ENCODE measurements around the gene COLQ. TPM values are rescaled to one million over a fixed set of nuclear protein-coding genes. Genes with fewer than 3 reads are reported as not detected.
"Not testable (repeated sequence)": the region's sequence is repeated elsewhere in the genome, so short reads cannot be mapped to it uniquely, and the experiment has no call there.

The COLQ gene
- total RNA-seq = 12.1 TPM

DNA sequence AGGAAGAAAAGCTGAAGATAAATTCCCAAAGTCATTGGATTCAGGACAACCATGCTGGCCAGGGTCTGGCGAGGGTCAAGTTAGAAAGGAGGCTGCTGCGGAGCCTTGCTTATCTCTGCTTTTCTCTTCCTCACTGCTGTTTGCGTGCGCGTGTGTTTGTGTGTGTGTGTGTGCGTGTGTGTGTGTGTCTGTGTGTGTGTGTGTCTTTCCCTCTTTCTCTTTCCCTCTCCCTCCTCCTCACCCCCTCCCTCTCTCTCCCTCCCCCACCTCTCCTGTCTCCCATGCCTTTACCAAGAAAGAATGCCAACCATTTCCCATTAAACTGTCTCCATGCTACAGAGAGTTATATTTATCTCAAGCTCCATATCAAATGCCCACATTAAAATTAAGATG is at the start of gene COLQ:
Gene COLQ (minus strand): TSS at position 134 of the 393 bp plus-strand sequence. CDS start 81 bp downstream, at position 53.
- peak; percentile 35 for DNase-seq

- DNase-seq = no peak
Measured at GRCh38 chr3:15563190-15563589, 41.7 kb upstream of the COLQ start.

DNA sequence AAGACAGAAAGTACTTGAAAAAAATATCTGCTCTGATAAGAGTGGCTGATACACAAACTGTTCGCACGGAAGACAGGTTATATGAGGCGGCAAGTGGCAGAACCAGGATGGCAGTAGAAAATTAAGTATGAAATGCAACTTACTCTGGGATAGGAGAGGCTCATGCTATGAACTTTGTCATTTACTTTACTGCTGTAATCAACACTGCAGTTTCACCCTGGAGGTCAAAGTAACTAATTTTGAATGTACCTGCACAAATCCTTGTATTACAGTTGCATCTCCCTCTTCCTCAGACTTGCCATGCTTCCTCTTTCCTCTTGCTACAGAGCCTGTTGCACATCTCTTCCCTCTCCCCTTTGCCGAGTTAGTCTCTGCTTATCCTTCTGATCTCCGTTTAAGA is 41.1 kb upstream of the COLQ start:
- DNase-seq = no peak

GRCh38 chr3:15558581-15558980 is 37.1 kb upstream of the COLQ start:
- DNase-seq = no peak

- peak; percentile 72 for DNase-seq
Measured at GRCh38 chr3:15557511-15557946, 36.0 kb upstream of the COLQ start.

DNA sequence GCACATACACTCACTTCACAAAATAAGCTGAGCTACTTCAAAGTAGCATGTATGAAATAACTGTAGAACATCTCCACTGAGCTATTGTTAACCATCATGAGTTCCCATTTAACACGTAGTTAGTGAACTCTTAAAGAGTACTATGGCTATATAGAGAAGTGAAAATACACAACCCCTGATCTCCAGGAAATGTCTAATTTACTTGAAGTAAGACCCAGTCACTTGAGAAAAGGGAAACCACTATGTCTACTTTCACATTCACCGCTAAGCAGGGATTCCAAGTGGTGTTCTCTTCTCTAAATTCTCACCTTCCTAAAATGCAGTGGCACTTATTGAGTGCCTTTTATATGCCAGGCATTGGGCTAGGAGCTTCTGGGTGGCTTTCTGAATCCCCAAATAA is 35.0 kb upstream of the COLQ start:
- no peak for DNase-seq

GRCh38 chr3:15553749-15554148 is 32.2 kb upstream of the COLQ start:
- no peak for DNase-seq

- DNase-seq = no peak
Measured at GRCh38 chr3:15551902-15552301, 30.4 kb upstream of the COLQ start.

GRCh38 chr3:15549846-15550245 is 28.3 kb upstream of the COLQ start:
- no peak for DNase-seq

DNA sequence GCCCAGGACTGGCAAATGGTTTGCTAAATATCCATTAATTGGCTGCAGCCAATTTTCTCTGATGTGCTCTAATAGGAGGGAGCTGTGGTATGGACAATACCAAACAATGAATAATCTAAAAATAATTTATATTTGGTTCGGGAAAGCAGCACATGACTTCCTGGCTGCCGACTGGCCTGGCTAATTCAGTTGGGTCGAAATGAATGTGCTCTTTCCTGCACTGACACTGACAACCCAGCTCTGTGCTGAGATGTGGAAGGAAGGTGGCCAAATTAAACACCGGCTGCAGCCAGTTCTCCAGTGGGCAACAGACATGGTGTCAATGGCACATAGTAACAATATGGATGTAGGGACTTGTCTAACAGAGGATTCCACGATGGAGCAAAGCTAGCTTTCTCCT is 21.1 kb upstream of the COLQ start:
- DNase-seq = no peak

GRCh38 chr3:15541371-15541770 is 19.9 kb upstream of the COLQ start:
- DNase-seq = no peak

DNA sequence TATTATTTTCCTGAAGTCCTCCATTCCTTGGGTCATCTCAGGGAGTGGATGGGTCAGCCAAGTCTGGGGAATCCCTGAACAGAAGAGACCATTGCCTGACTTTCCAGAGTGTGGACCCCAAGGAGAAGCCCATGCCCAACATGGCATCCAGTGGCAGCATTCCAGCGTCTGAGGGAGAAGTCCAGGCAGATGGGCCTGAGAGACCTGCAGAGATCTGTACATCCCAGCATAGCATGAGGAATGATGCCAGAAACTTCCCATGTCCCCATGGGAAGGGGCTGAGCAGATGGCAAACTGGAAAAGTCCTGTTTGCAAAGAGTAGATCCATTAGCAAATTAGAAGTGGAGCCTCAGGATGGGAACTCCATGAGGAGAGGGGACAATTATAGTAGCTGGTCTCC is 17.6 kb upstream of the COLQ start:
- no peak for DNase-seq

GRCh38 chr3:15538345-15538744 is 16.8 kb upstream of the COLQ start:
- no peak for DNase-seq

- no peak for DNase-seq
Measured at GRCh38 chr3:15536856-15537255, 15.3 kb upstream of the COLQ start.

DNA sequence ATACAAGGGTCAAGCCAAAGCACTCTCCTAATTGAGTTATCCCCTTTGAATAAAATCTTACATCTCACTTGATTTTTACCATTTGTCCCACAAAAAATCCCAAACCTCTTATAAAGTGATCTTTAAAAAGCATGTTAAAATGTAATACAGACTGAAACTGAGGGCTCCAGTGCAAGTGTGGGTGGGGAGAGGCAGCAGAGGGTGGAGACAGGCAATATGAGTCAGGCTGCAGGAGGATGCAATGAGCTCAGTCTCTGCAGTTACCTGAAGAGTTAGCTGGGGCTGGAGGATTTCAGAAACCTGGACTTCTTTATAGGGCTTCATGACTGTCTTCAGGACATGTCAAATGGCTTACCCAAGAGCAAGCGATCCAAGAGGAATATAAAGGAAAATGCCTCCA is 14.2 kb upstream of the COLQ start:
- no peak for DNase-seq

DNA sequence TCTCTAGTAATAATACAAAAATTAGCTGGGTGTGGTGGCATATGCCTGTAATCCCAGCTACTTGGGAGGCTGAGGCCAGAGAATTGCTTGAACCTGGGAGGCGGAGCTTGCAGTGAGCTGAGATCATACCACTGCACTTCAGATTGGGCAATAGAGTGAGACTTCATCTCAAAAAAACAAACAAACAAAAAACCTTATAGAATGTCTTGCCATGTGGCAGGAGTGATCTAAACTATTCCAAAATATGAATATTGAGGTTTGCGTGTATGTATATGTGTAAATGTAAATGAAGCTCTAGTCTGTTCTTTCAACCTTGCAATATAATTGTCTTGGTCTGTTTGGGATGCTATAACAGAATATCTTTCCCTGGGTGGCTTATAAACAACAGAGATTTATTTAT is 11.1 kb upstream of the COLQ start:
- DNase-seq = not testable (repeated sequence)

DNA sequence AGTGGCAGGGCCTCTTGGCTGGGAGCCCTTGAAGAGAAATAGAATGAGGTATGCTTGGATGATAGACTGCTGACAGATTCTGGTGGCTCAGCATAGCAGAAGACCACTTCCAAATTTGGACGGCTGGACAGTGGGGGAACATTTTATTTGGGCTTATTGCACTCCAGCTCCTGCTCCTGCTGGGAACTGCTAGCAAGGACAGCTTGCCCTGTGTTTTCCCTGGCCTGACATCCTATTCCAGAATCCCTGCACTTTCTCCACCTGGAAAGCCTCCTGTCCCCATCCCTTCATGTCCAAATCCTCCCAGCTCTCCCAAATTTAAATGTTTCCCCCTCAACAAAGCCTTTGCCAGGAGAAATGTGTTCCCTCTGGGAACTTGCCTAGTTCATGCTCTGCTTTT is 9.8 kb upstream of the COLQ start:
- DNase-seq = no peak

DNA sequence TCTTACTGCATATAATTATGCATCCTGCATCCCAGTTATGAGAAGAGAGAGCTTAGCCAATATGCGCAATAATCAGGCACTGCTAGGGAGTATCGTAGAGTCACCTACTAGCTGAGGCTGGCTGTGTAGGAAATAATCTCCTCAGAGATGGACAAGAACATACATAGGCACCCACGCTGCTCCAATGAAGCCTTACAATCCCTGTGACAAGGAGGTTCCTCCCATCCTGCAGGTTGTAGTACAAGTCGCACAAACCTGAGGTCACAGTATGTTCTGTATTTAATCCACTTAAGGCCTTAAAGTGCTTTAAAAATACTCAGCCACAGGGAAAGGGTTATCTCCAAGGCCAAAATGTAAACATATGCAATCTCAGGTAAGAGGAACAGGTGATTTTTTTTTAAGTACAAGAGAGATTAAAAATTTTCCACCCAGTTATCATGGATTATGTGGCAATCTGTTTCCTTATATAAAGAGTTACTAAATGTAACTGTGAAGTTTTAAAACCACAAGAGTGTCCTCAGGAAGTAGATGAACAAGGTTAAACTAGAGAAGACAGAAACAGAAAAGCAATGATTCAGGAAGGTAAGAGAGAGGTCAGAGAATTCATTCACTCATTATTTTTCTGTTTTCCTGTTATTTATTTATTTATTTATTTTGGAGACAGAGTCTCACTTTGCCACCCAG is 7.5 kb upstream of the COLQ start:
- DNase-seq = no peak

- peak; percentile 36 for DNase-seq
Measured at GRCh38 chr3:15527031-15527459, 5.5 kb upstream of the COLQ start.

GRCh38 chr3:15525790-15526189 is 4.3 kb upstream of the COLQ start:
- no peak for DNase-seq

DNA sequence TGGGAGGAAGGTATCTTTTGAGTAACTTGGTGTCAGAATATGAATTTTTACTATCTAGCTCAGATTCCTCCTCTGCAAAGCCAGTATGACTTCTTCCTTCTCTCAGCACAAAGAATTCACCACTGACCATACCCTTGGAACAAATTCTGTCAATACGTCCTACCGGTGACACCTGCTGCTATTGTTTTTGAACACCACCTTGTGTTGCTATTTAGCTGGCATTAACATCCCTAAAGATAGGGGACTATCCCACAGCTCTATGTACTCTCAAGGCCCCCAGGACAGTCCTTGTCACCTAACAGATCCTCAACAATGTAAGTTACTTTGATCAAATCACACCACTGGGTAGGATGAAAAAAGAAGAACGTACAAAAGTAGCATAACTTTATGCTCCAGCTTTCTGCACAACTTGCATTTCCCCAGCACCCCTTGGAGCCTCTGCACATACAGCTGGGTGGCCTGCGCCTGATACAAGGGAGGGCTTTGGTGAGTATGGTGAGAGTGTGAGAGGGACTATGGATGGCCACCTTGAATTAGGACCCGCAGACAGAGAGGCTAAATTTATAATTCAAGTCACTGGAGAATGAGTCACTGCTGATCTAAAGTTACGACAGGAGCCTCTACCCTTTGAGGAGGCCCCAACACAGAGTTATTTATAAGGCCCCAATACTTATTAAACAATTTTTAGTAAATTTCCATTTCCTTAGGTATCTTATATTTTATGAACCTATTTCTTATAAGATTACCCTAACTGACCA is 2.3 kb upstream of the COLQ start:
- no peak for DNase-seq

DNA sequence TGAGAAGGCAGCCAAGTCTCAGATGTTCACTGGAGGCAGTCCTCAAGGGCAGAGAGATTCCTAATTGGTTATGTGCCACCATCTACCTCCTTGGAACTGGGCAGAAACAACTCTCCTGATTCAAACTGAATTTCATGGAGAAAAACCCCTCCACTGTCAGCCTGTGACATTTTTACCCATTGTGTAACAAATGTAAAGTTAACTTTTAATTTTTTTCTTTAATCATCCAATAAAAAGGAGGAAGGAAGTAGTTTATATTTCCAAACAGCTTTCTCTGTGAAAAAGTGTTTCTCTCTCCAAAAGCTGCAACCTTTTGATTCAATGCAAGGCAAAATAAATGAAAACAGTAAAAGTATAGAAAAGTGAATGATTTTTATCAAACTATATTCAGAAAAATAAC is 510 bp upstream of the COLQ start:
- DNase-seq = no peak

- peak; percentile 34 for DNase-seq
Measured at GRCh38 chr3:15520804-15521572, 518 bp downstream of the COLQ start.
